H1 (cell line): ENCODE results near the gene ERH. TPM values are rescaled to one million over a fixed set of nuclear protein-coding genes. Genes with fewer than 3 reads are reported as not detected.

ENCODE experiments used
- CHD7 ChIP-seq: fragments of 300-600 bp; sonication (generic); IDR thresholded peaks from 2 replicates; pipeline ENCODE4 v1.7.1; 2012; ENCODE audit warnings: low read length, moderate library complexity, mild to moderate bottlenecking, inconsistent platforms; ENCODE audit not compliant: insufficient replicate concordance
- polyA plus RNA-seq, 7 experiments: library from polyadenylated mRNA; depleted of rRNA in 3 of 7; stranded (reverse) in 5 of 7; unstranded in 2 of 7; fragments of >200 nt in 5 of 7; fragments of 200-250 nt in 2 of 7; gene quantifications; 1 replicate in 5 of 7; 2 replicates in 1 of 7; 4 replicates in 1 of 7; pipeline versions ENCODE4 v1.2.1 to v1.2.3, GENCODE V29; 2011 to 2013; ENCODE audit warnings: missing spikeins in 2 of 7, mixed read lengths in 2 of 7
- total RNA-seq: library from RNA; stranded (reverse); fragmentation: NEBNext Ultra II Directional; extraction: Animal tissue kit (Norgen Biotek cat#: 25700); gene quantifications from 2 replicates; pipeline ENCODE4 v1.2.1, GENCODE V29; 2021

Gene ERH
- total and polyA plus RNA-seq, 2 of the 8 experiments (the other 6 are each of a cell fraction or from before 2014, with no cell fraction given): 329 to 454 TPM

DNA sequence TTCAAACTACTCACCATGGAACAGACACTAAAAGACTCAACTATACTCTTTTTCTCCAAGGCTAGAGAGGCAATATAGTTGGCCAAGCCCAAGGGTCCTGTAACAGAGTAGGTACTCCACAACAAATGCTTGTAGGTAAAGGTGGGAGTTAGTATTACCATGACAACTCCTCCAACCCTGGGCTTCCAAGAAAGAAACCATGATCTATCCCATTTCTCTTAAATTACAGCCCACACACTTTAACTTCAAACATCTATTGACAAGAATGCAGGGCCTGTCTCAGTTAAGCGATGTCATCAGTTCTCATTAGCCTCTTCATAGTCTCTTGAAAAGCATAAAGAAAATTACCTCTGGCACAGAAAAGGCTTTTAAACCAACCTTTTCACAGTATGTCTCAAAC lies 25.0 kb downstream of the ERH start (continued):
- no peak for TF ChIP-seq CHD7
